Measurements from ENCODE around the gene NUBP1. TPM values are rescaled to one million over a fixed set of nuclear protein-coding genes. Genes with fewer than 3 reads are reported as not detected.

NUBP1 gene
- total RNA-seq, 6 experiments from 2014 or later = 14.0 to 27.4 (median 20.9) TPM

- peaks cover 0 to 13% (median 6%) of the 10 kb centered on the region in 4 donors for H3K4me1 ChIP-seq
- no peaks in the 10 kb centered on the region for H3K36me3 ChIP-seq
- DNase-seq (no peak), ATAC-seq (no peak)
- H3K4me3 ChIP-seq = no peak overlapping the region
- H3K9me3 ChIP-seq = no peaks in the 10 kb centered on the region
- no peaks in the 10 kb centered on the region for H3K27me3 ChIP-seq
- no peak for TF ChIP-seq POLR2A (IDR thresholded peaks at IDR 0.05)
- TF ChIP-seq CTCF (IDR thresholded peaks at IDR 0.05) = no peak
- 82% methylated on average over 6 of the region's 7 CpGs for WGBS (ENCODE audit: insufficient coverage, low coverage, low lambda C conversion rate, missing lambda C conversion rate)
- no peak overlapping the region for H3K27ac ChIP-seq
- intact Hi-C loops (cut with DNase I) = no loop called here
These were observed 11.9 kb upstream of the NUBP1 start for GRCh38 chr16:10731790-10732189.

GRCh38 chr16:10737068-10737625 is 6.5 kb upstream of the NUBP1 start:
- 23% methylated on average over 12 of the region's 12 CpGs for WGBS (ENCODE audit: insufficient coverage, low coverage, low lambda C conversion rate, missing lambda C conversion rate)

GRCh38 chr16:10738231-10739077 is 5.2 kb upstream of the NUBP1 start:
- no peaks in the 10 kb centered on the region for H3K9me3 ChIP-seq
- intact Hi-C loops (cut with DNase I) = loop anchor here (5.0 kb wide), 2 partner anchors 184 to 226 kb away; no protein-coding TSS in a partner anchor
- DNase-seq = peak; percentile 87 to 95 (median 94)

More at GRCh38 chr16:10737068-10737625, 6.5 kb upstream of the NUBP1 start:
- Histone ChIP-seq H3K36me3 (no peaks in the 10 kb centered on the region), H3K27ac (peak overlapping the region; percentile 74 to 90 (median 83)), H3K27me3 (no peaks in the 10 kb centered on the region), H3K9me3 (no peaks in the 10 kb centered on the region), H3K4me3 (peak overlapping the region; percentile 26 to 32 (median 31)), H3K4me1 (peaks cover 0 to 26% (median 11%) of the 10 kb centered on the region in 4 donors)
- TF ChIP-seq POLR2A (IDR thresholded peaks at IDR 0.05) (no peak), CTCF (IDR thresholded peaks at IDR 0.05) (peak; percentile 90 to 98 (median 94))
- DNase-seq (peak in 1 of 3 donors; percentile 78), ATAC-seq (peak; percentile 71 to 83 (median 76))
- intact Hi-C loops (cut with DNase I) = loop anchor here (5.0 kb wide), 2 partner anchors 185 to 225 kb away; no protein-coding TSS in a partner anchor

More at GRCh38 chr16:10738231-10739077, 5.2 kb upstream of the NUBP1 start:
- peak overlapping the region; percentile 74 to 90 (median 83) for H3K27ac ChIP-seq
- H3K36me3 ChIP-seq = no peaks in the 10 kb centered on the region
- H3K4me3 ChIP-seq = no peak overlapping the region
- H3K4me1 ChIP-seq = peaks cover 0 to 35% (median 11%) of the 10 kb centered on the region in 4 donors
- ATAC-seq = peak; percentile 83 to 91 (median 87)
- WGBS (ENCODE audit: insufficient coverage, low coverage, low lambda C conversion rate, missing lambda C conversion rate) = 28% methylated on average over 10 of the region's 12 CpGs
- no peaks in the 10 kb centered on the region for H3K27me3 ChIP-seq
- TF ChIP-seq CTCF (IDR thresholded peaks at IDR 0.05) = peak in 1 of 4 donors; percentile 10
- TF ChIP-seq POLR2A (IDR thresholded peaks at IDR 0.05) = peak; percentile 20

Data from right lobe of liver (tissue), 6 donors.